GM12892 (cell line): Measurements from ENCODE around the gene GNG14.

ENCODE experiments used
- POLR2A ChIP-seq: IDR thresholded peaks from 2 replicates; pipeline ENCODE4 v1.6.1; 2011; ENCODE audit warnings: low read depth, low read length, control low read depth
- POLR2AphosphoS5 ChIP-seq: IDR thresholded peaks from 2 replicates; pipeline ENCODE4 v1.6.1; 2011; ENCODE audit warnings: low read depth, low read length, control low read depth

- TF ChIP-seq POLR2AphosphoS5 (peak; percentile 54), POLR2A (peak; percentile 49; the same call in 1 of the 2 replicates)
These were observed 35.0 kb downstream of the GNG14 start for GRCh38 chr19:12722566-12723380.
